Right lung (tissue), 5 donors: ENCODE data around the gene EIF2D. TPM values are rescaled to one million over a fixed set of nuclear protein-coding genes. Genes with fewer than 3 reads are reported as not detected.
A peak's percentile ranks its signal among the peaks of the same experiment; 100 is the strongest.
"Not testable (repeated sequence)": the region's sequence is repeated elsewhere in the genome, so short reads cannot be mapped to it uniquely, and the experiment has no call there.

ENCODE experiments used
- DNase-seq, 2 donors: peaks; one replicate each; pipeline ENCODE4 v3.0.0-alpha.2; 2013
- polyA plus RNA-seq, 5 donors: library from polyadenylated mRNA; unstranded; fragments of 120-200 nt; gene quantifications; one replicate each; pipeline versions ENCODE4 v1.2.1 to v1.2.3, GENCODE V29; 2013; ENCODE audit warnings: inconsistent platforms in 1 of 5, low replicate concordance in 1 of 5; ENCODE audit not compliant: insufficient read length in 5 of 5, insufficient read depth in 1 of 5

Gene EIF2D
- polyA plus RNA-seq, 5 donors: 80.2 to 105 (median 97.7) TPM

DNA sequence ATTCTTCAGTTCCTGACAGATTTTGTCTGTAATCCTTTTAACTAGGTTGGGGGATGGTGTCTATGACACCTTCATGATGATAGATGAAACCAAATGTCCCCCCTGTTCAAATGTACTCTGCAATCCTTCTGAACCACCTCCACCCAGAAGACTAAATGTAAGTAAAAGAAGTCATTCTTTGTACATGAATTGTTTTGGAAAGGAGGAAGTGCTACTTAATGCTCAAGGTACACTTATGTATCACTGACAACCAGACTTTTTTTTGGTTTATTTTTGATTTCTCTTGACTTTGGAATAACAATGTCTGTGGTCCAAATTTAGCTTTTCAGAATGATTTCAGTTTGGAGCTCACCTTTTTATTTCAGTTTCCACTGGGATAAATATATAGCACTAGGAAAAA lies 25.3 kb upstream of the EIF2D start:
- DNase-seq: no peak

DNA sequence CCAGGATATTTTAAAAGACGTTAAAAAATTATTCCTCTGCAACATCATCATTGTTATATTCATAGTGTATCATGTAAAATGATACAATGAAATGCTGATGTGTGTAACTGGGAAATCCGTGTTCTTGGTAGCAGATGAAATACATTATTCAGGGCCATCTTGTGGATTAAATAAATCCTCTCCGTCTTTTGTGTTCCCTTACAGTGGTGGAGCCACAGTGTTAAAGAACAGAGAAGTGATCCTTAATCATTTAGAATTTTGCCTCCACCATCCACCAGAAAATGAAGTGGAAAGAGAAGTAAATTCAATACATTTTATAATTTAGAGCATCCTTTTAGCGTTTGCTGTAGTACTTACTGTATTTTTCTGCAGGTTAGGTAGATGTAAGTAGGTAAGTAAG lies 24.4 kb upstream of the EIF2D start:
- DNase-seq: no peak

DNA sequence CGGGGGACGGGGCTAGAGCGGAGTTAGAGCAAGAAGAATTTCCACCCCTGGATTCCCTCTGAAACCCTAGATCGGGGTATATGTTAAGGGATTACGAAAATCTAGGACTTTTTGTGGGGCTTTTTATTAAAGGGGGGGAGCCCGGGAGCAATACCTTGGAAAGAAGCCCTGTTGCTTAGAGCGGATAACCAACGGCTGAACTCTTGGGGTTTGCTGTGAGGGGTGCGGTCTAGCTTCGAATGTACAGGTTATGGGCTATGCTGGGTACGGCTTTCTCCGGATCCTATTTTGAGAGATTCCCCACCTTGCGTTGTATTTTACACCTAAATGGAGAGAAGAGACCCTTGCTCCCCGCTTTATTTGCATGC lies 23.7 kb upstream of the EIF2D start:
- DNase-seq: no peak

DNA sequence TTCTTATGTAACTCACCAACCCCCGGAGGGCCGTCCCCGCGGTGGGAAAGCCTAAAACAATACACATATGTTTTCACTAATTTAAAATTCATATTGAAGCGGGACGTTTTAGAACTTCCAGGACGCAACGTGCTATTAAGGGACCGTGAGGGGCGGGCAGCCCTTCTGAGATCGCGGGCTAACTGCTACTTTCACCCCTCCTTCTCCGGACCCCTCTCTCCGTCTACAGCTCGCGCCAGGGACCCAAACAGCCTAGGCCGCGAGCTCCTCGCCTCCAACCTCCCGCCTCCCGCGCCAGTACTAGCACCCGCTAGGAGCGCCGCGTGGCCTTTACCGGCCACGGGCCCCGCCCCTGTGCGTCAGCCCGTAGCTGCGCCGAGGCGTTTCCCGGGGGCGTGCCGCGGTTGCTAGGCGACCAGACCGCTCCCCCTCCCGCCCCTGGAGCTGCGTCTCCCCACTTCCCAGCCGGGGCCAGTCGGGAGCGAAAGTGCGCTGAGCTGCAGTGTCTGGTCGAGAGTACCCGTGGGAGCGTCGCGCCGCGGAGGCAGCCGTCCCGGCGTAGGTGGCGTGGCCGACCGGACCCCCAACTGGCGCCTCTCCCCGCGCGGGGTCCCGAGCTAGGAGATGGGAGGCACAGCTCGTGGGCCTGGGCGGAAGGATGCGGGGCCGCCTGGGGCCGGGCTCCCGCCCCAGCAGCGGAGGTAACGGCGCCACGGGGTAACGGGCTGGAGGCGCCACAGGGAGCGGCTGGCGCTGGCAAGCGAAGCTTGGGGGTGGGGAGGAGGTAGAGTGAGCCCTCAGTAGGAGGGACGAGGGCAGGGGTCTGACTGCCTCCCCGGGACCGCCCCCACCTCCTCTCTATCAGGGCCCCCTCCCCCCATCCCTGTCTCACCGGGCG lies 23.1 kb upstream of the EIF2D start, which contains the start of gene DYRK3:
Gene DYRK3 (plus strand): TSS at position 457 of the 898 bp plus-strand sequence. CDS start 168 bp downstream, at position 625.
- peak; percentile 93 for DNase-seq

DNA sequence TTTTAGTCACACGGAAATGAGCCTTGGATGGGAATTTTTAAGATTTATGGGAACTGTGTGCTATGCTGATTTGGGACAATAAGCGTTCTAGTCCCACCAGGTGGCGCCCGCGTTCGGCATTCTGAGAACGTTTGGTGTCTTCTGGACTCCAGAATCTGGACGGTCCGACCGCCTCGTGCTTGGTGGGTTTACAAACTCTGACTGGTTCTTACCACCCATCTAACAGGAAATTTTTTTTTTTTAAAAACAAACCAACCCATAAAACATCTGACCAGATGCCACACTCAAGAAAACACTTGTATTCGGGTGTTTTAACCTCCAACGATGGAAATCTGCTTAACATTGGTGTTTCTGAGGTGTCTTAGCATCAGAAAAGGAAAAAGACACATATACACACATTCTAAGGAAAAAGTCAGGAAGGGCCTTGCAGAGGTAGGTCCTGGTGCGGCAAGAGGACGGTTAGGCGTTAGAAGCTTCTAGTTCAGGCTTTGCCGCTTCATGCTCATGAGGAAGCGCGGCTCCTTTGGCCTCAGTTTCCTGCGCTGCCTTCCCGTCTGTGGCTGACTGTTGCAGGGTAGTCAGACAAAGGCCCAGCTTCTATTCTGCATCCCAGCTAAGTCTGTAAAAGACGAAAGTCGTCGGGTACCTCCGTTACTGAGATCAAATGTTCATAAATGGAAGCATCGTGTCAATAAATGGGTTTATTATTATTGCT lies 22.3 kb upstream of the EIF2D start:
- peak; percentile 84 to 89 for DNase-seq

DNA sequence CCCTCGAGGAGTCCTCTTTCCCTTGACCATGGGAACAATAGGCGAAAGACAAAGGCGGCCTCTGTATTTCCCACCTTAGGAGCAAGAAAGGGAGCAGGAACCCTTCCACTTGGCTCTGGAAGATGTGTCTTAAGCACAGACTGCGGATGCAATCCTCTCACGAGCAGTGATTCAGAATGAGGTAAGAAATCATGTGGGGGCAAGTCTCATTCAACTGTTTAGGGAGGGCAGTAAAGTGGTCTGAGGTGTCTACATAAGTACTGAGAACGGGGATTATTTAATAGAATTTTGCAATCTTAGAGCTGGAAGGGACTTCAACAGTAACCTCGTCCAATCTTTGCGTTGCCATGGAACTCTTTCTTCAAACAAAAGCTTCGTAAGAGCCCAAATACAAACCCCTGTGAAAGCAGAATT lies 21.4 kb upstream of the EIF2D start:
- peak; percentile 74 to 84 for DNase-seq

DNA sequence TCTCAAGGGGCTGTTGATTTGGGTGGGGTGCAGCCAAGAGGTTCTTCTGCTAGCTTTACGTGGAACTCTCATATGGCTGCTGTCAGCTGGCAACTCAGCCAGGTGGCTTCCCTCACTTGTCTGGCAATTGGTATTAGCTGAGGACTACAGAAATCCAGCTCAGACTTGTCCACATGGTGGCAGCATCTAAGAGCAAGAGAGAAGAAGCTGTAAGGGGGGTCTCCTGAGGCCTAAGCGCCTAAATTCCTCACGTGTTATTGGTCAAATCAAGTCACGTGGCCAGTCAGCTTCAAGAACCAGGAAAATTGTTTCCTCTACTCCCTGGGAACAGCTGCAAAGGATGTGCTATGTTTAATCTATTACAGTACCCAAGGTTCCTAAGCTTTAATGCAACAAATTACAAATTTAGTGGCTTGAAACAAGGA lies 18.8 kb upstream of the EIF2D start:
- DNase-seq: peak; percentile 76 to 86

DNA sequence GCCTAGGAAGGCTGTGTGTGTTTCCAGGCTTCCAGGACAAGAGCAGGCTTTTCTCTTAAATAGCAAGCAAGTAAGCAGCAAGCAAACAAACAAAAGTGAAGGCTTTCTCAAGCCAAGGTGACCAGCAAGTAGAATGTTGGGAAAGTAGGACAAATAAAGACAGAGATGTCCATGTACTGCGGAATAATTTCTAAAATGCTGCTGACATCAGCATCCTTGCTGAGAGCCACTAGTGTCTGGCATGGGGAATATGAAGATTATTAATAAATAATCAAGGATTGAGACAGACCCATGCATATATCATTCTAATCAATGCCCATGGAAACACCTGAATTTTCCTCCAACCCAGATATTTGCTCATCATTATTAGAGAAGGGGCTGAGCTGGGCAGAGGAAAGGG lies 16.7 kb upstream of the EIF2D start:
- no peak for DNase-seq

DNA sequence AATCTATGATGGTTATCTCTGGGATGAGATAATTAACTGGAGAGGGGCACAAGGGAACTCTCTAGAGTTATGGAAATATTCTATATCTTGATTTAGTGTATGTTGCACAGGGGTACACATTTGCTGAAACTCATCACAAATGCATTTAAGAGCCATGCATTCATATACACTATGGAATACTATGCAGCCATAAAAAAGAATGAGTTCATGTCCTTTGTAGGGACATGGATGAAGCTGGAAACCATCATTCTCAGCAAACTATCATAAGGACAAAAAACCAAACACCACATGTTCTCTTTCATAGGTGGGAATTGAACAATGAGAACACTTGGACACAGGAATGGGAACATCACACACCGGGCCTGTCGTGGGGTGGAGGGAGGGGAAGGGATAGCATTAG lies 14.1 kb upstream of the EIF2D start:
- not testable (repeated sequence) for DNase-seq

DNA sequence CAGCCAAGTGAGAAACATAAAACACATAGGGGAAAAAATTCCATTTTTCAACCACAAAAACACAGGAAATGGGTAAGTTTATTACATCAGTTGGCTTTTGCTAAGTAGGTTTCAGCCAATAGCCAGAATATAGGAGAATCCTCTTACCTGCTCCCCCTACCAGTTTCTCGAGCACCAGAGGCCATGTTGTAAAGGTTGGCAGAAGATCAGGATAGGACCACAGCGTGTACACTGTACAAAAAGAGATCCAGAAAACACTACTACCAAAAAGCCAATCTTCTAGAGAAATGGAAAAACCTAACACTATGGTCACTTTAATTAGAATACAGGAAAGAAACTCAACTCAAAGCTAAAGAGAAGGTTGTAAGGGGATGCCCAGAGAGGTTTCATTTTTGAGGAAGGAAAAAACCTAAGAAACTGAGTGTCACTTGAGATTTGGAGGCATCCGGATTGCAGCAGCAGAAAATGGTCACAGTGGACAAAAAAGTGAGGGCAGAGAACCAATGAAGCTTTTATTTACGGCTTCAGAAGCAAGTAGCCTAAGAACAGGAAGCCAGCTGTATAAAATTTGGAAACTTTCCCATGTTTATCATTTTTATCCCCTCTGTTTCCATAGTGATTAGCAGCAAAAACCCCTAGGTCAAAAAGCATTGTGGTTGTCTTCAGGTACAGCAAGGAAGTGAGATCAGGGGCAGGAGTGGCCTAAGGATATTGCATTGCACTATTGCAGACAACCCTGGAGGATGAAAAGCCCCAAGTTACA lies 2.9 kb downstream of the EIF2D start:
- no peak for DNase-seq

DNA sequence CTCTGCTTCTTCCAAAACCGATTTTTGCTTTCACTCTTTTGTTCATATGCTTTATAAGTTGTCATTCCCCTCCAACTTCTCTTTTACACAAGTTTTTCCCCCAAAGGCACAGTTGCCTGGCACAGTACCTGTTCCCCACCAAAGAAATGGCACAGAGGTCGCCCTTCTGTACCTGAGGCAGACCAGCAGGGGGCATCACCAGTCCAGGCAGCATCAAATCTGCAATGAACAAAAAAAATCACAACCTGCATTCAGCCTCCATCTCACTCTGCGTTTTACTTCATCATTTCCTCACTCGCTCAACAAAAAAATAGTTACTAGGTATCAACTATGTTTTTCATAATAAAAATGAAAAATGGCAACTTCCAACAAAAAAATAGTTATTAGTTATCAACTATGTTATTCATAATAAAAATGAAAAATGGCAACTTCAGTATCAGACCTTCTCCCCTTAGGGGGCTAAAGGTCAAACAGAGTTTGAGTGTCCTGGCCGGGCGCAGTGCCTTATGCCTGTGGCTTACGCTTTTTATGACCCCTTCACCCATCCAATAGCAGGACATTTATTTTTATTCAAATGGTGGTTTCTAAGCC lies 4.1 kb downstream of the EIF2D start:
- no peak for DNase-seq

DNA sequence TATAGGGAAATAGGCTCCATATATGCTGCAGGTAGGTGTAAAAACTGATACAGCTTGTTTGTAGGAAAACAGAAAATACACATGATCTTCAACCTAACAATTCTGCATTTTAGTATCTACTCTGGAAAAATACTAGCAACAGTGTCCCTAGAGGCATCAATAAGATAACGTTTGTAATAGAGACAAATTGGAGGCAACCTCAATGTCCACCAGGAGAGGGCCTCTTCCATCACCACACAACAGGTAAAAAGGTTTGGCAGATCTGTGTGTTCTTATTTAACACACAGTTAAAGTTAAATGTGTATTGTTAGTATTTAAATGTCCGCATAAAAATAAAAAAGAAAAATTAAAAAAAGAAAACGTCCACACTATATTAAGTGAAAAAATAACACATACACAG lies 5.4 kb downstream of the EIF2D start:
- DNase-seq: no peak

DNA sequence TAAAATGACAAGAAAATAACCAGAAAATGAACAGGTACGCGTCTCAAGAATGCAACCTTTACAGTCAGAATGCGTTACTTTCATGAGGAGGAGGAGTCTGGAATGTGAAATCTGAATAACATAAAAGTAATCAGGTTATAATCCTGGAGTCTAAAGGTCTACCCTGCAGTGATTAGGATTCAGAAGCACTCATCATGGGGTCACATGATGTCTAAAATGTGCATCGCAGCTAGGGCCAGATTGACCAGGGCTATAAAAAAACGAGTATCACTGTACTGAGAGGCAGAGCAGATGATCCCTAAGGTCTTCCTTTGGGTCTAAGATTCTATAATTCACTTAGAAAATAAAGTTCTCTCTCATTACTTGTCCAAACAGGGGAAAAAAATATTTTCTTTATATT lies 7.4 kb downstream of the EIF2D start:
- DNase-seq: no peak

DNA sequence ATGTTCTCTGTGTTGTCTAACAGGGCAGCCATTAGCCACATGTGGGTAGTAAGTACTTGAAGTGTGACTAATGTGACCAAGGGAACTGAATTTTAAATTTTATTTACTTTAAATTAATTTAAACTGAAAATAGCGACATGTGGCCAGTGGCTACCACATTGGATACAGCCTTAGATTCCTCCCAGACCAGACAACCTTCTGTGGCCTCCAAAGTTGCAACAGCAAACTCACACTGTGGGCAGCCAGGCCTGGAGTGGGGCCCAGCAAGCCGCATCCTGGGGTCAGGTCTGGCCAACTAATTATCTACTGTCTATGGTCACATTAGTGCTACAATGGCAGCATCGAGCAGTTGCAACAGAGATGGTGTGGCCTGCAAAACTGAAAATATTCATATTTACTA lies 11.7 kb downstream of the EIF2D start:
- DNase-seq: no peak

DNA sequence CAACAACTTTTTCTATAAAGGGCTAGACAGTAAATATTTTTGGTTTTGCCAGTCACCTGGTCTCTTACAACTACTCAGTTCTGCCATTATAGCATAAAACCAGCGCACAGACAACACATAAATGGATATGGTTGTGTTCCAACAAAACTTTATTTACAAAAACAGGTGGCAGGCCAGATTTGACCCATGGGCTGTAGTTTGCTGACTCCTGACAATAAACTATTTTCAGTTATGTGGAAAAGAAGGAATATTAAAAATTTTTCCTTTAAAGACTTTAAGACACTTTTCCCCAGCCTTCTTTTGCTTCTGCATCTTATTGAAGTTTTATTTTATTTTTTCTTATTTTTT lies 16.0 kb downstream of the EIF2D start:
- DNase-seq: no peak

DNA sequence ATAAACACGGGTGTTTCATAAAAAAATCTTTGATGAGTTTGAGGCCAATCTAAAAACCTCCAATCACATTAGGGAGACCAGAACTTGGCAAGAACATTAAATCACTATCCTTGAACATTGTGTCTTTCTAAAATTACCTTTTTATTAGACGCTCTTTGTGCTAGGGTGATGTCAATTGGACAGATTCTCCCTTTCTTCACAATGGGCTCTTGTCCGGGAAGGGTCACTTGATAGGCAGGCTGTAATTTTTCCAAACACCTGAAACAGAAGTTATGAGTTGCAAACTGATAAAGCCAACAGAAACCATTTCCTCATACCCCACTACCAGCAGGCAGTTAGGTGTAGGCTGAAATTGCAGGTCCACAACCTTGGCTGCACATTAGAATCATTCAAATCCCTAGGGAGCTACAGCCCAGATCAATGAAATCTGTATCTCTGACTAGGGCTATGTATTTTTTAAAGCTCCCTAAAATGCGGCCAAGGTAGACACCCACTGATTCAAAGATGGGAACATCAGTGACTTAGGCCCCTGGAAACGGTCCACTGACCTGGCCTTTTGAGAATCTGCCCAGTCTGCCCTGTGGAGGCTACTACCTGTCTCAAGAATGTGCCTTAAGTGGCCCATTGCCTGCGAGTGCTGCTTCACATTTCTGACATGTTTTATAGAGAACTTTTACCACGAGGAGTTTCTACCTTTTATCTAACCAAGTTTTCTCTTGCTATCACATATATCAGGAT lies 16.5 kb downstream of the EIF2D start:
- DNase-seq: no peak

DNA sequence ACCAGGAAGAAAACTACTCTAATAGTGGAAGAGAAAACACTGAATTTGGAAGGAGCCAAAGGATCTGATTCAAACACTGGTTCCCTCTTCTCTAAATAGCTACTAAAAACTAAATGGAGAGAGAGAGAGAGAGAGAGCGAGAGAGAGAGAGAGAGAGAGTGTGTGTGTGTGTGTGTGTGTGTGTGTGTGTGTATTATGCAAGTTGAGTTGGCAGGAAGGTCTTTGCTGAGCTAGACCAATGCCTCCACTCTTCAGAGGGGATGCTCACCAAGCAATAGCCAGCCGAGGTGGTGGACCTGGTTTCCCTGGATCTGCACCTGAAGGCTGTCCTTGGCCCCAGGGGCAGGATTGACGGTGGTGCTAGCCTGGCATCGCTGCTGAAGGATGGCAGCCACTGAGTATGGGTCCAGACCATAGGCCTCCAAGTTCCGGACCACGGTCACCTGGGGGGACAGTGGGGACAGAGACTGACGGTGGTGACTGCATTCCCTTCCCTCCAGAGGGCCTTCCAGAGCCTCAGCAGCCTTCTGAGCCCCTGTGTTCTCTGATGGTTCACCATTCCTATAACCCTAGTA lies 18.8 kb downstream of the EIF2D start:
- DNase-seq: no peak

DNA sequence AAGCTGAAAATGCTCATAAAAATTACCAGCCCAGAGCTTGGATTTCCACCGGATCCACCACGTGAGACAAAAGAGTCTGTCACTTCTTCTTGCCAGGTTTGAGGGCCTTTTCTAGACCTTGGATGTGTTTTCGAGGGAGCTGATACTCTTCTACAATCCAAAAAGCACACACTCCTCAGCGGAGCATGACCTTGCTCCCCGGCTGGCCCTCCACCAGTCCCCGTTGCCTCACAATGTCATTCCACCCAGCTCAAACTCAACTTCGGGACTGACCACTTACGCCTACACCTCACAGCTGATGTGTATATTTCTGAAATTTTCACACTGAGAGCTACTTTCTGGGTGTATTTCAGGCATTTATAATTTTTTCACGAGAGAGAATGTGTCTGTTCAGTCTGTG lies 20.6 kb downstream of the EIF2D start:
- no peak for DNase-seq

DNA sequence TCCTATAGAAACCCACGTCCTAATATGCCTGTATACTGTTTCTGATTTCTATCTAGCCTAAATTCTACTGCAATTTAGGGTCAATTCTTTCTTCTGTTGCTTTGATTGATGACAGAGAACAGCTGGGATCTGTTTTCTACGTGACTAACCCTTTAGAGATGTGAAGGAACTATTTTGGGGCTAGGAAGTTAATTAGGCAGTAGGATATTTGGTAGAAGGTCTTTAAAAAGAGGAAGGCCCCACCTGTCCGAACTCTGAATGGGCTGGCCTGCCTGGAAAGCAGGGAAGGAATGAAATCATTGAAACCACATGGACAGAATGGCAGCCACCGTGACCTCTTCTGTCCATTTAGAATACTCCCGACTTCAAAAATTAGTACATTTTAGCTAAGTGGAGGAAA lies 21.0 kb downstream of the EIF2D start:
- DNase-seq: no peak

DNA sequence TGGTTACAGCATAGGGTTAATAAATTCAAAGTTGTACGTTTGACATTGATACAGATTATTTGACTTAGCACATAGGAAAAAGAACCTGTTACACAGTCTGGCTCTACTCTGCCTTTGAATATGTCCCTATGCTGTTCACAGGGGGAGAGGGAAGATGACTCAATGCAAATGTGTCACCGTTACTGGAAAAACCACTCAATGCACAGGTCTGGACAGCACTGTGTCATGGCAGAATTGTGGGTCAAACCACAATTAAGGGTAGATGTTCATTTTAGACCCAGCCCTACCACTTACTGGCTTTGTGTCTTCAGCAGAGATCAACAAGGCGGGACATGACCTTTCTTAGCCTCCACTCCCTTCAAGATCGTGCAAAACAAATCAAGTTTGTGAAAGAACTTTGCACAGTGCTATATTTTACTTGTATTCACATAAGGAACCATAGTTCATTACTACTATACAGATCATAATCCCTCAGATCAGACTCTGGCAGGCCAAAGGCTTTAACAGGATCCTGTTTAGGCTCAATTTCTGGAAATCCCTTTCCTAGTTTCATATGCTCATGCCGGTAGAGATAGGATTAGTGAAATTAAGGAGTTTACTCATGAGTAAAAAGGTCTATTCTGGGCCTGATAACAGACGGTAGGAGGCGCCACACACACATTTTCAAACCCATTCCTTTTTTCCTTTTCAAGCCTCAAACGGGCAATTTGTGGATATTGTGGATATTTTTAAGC lies 22.1 kb downstream of the EIF2D start:
- no peak for DNase-seq
